ENCODE data around the gene NPHS1.

Gene NPHS1

DNA sequence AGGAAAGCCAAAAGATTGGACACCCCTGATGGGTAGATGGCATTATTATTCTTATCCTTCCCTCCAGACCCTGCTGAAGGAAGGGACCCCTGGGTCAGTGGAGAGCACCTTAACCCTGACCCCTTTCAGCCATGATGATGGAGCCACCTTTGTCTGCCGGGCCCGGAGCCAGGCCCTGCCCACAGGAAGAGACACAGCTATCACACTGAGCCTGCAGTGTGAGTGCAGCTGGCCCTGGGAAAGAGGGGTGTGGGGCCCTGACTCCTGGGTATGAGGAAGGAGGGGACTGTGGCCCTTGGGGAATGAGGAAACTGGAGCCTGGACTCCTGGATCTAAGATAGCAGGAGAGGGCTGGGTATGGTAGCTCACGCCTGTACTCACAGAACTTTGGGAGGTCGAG lies 7.1 kb upstream of the NPHS1 start:
- DNase-seq: no peak
- TF ChIP-seq, protein P1, sequence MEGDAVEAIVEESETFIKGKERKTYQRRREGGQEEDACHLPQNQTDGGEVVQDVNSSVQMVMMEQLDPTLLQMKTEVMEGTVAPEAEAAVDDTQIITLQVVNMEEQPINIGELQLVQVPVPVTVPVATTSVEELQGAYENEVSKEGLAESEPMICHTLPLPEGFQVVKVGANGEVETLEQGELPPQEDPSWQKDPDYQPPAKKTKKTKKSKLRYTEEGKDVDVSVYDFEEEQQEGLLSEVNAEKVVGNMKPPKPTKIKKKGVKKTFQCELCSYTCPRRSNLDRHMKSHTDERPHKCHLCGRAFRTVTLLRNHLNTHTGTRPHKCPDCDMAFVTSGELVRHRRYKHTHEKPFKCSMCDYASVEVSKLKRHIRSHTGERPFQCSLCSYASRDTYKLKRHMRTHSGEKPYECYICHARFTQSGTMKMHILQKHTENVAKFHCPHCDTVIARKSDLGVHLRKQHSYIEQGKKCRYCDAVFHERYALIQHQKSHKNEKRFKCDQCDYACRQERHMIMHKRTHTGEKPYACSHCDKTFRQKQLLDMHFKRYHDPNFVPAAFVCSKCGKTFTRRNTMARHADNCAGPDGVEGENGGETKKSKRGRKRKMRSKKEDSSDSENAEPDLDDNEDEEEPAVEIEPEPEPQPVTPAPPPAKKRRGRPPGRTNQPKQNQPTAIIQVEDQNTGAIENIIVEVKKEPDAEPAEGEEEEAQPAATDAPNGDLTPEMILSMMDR (IDR thresholded peaks at IDR 0.05; ENCODE audit: low read depth, low read length, missing control alignments): no peak
- Histone ChIP-seq H3K36me3 (replicated peaks) (no peaks in the 10 kb centered on the region), H3K27me3 (replicated peaks) (peaks cover 47% of the 10 kb centered on the region), H3K27ac (no peak overlapping the region), H3K4me3 (ENCODE audit: low read depth, low read length) (no peak overlapping the region)
- in situ Hi-C loops (cut with HindIII; ENCODE audit: low pct_ligation_motif_present, low sequenced_read_pairs): no loop called here

DNA sequence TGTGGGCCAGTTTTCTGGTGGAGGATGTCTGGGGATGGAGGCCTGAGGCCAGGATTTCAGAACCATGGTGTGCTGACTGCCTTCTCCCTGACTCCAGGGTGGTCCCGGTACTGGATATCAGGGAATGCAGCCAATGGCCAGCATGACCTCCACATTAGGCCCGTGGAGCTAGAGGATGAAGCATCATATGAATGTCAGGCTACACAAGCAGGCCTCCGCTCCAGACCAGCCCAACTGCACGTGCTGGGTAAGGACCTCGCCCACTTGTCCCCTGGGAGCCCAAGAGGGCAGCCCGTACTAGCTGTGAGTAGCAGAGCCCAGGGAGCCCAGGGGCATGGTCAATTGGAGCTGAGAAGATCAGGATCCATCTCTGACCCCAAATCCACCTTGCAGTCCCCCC lies 6.0 kb upstream of the NPHS1 start:
- TF ChIP-seq, protein P1 (IDR thresholded peaks at IDR 0.05; ENCODE audit: low read depth, low read length, missing control alignments): no peak
- H3K4me3 ChIP-seq (ENCODE audit: low read depth, low read length): no peak overlapping the region
- no peak overlapping the region for H3K27ac ChIP-seq
- no peak for DNase-seq
- peaks cover 48% of the 10 kb centered on the region for H3K27me3 ChIP-seq (replicated peaks)
- in situ Hi-C loops (cut with HindIII; ENCODE audit: low pct_ligation_motif_present, low sequenced_read_pairs): no loop called here
- H3K36me3 ChIP-seq (replicated peaks): no peaks in the 10 kb centered on the region

GRCh38 chr19:35856546-35857149 lies 4.3 kb upstream of the NPHS1 start, which contains the start of gene KIRREL2:
Gene KIRREL2 (plus strand): TSS chr19:35856911. CDS start chr19:35857120, 209 bp downstream.
- peaks cover 50% of the 10 kb centered on the region for H3K27me3 ChIP-seq (replicated peaks)

DNA sequence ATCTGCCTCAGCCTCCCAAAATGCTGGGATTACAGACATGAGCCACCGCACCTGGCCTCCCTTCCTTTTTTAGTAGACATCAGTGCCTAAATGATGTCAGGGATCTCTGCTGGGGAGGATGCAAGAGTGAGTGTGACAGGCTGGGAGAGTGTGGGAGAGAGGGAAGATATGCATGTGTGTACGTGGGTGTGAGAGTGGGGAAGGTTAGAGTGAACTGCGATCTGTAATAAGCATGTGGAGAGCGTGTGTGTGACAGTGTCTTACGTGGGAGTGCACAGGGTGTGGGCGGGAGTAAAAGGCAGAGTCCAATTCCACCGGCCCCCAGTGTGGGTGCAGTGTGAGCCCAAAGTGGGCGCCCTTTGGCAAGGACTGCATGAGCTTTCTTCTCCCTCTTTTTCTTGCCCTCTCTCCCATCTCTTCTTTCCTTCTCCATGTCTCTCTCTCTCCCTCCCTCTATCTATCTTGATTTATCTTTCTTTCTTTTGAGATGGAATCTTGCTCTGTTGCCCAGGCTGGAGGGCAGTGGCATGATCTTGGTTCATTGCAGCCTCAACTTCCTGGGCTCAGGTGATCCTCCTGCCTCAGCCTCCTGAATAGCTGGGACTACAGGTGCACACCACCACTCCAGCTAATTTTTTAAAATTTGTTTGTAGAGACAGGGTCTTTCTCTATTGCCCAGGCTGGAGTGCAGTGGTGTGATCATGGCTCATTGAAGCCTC lies 893 bp upstream of the NPHS1 start:
- H3K4me3 ChIP-seq (ENCODE audit: low read depth, low read length): no peak overlapping the region
- in situ Hi-C loops (cut with HindIII; ENCODE audit: low pct_ligation_motif_present, low sequenced_read_pairs): no loop called here
- no peaks in the 10 kb centered on the region for H3K36me3 ChIP-seq (replicated peaks)
- no peak for DNase-seq
- H3K27ac ChIP-seq: no peak overlapping the region
- TF ChIP-seq, protein P1 (IDR thresholded peaks at IDR 0.05; ENCODE audit: low read depth, low read length, missing control alignments): no peak
- peaks cover 44% of the 10 kb centered on the region for H3K27me3 ChIP-seq (replicated peaks)

More at GRCh38 chr19:35856546-35857149, 4.3 kb upstream of the NPHS1 start, which contains the start of gene KIRREL2:
- no peak within 1 kb of the TSS for H3K27ac ChIP-seq
- peak within 1 kb of the TSS; percentile 39 for H3K4me3 ChIP-seq (ENCODE audit: low read depth, low read length)
- TF ChIP-seq, protein P1 (IDR thresholded peaks at IDR 0.05; ENCODE audit: low read depth, low read length, missing control alignments): no peak
- H3K36me3 ChIP-seq (replicated peaks): no peaks in the 10 kb centered on the region
- DNase-seq: no peak
- in situ Hi-C loops (cut with HindIII; ENCODE audit: low pct_ligation_motif_present, low sequenced_read_pairs): no loop called here

DNA sequence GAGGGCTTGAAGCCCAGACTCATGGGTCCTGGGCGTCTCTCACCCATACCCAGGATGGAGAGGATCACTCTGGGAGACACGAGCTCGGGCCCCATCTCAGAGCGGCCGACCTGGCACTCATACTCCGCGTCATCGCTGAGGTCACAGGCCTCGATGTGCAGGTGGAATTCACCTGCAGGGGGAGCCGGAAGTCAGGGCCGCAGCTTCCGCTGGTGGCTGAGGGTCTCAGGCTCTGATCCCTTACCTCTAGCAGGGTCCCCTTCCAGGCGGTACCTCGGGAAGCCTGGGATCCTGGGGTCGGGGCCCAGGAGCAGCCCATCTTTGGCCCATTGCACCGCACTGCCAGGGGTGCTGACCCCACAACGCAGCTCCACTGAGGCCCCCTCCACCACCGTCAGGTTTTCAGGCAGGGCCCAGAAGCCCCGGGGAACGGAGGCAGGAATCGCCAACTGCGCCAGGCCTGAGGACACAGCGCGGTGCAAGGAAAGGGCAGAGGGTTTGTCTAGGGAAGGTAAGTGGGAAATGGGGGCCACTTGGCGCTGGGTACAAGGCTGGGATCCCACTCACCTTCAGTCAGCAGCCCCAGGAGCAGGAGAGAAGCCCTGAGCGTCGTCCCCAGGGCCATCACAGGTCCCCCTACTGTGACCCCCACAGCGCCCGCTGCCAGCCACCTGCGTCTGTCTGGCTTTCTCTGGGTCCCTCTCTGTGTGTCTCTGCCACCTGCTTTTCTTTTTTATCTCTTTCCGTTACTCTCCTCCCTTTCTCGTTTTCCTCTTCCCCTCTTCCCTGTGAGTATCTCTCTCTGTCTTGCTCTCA lies 883 bp downstream of the NPHS1 start:
- no peak overlapping the region for H3K4me3 ChIP-seq (ENCODE audit: low read depth, low read length)
- no peak overlapping the region for H3K27ac ChIP-seq
- H3K36me3 ChIP-seq (replicated peaks): no peaks in the 10 kb centered on the region
- in situ Hi-C loops (cut with HindIII; ENCODE audit: low pct_ligation_motif_present, low sequenced_read_pairs): no loop called here
- TF ChIP-seq, protein P1 (IDR thresholded peaks at IDR 0.05; ENCODE audit: low read depth, low read length, missing control alignments): no peak
- peaks cover 35% of the 10 kb centered on the region for H3K27me3 ChIP-seq (replicated peaks)
- DNase-seq: no peak
